ENCODE measurements around the gene RGS1. TPM values are rescaled to one million over a fixed set of nuclear protein-coding genes. Genes with fewer than 3 reads are reported as not detected.

RGS1 gene
- total and polyA plus RNA-seq, 3 donors from 2014 or later, result 3.9 to 69.5 (median 17.2) TPM

GRCh38 chr1:192627901-192628300, 52.3 kb downstream of the RGS1 start:
- intact Hi-C loops (cut with DNase I; ENCODE audit: low total_unique reads), result no loop called here
- Histone ChIP-seq H3K27ac (no peak overlapping the region), H3K9me3 (no peaks in the 10 kb centered on the region), H3K4me1 (peaks cover 8% of the 10 kb centered on the region), H3K4me3 (no peak overlapping the region), H3K27me3 (no peaks in the 10 kb centered on the region), H3K36me3 (ENCODE audit: low read depth, missing control alignments) (no peaks in the 10 kb centered on the region)
- no peak for DNase-seq
- no peak for TF ChIP-seq POLR2A (IDR thresholded peaks at IDR 0.05)
- TF ChIP-seq CTCF (IDR thresholded peaks at IDR 0.05), result no peak
- WGBS, 2 donors, result 89 to 93% methylated on average over 5 of the region's 5 CpGs

GRCh38 chr1:192628396-192629057, 53.0 kb downstream of the RGS1 start:
- DNase-seq, result no peak
- 87 to 92% methylated on average over 1 of the region's 1 CpG for WGBS, 2 donors
- Histone ChIP-seq H3K9me3 (no peaks in the 10 kb centered on the region), H3K36me3 (ENCODE audit: low read depth, missing control alignments) (no peaks in the 10 kb centered on the region), H3K4me1 (peaks cover 8% of the 10 kb centered on the region), H3K27ac (no peak overlapping the region), H3K4me3 (no peak overlapping the region), H3K27me3 (no peaks in the 10 kb centered on the region)
- no peak for TF ChIP-seq POLR2A (IDR thresholded peaks at IDR 0.05)
- TF ChIP-seq CTCF (IDR thresholded peaks at IDR 0.05), result no peak
- intact Hi-C loops (cut with DNase I; ENCODE audit: low total_unique reads), result no loop called here

GRCh38 chr1:192629612-192630011, 54.0 kb downstream of the RGS1 start:
- Histone ChIP-seq H3K4me1 (peaks cover 8% of the 10 kb centered on the region), H3K36me3 (ENCODE audit: low read depth, missing control alignments) (no peaks in the 10 kb centered on the region), H3K27ac (no peak overlapping the region), H3K9me3 (no peaks in the 10 kb centered on the region), H3K4me3 (no peak overlapping the region), H3K27me3 (no peaks in the 10 kb centered on the region)
- 67 to 73% methylated on average over 3 of the region's 3 CpGs for WGBS, 2 donors
- no peak for DNase-seq
- TF ChIP-seq POLR2A (IDR thresholded peaks at IDR 0.05), result no peak
- no peak for TF ChIP-seq CTCF (IDR thresholded peaks at IDR 0.05)
- intact Hi-C loops (cut with DNase I; ENCODE audit: low total_unique reads), result no loop called here

Other genes starting within 250 kb of the RGS1 start
- under 1 TPM in 1 of 2 donors, not detected in 1; 0.25 TPM for gene RGS13, start 60.4 kb downstream of the RGS1 start, total RNA-seq
- not detected for gene RGS13, start 60.4 kb downstream of the RGS1 start, polyA plus RNA-seq (ENCODE audit: insufficient read depth, low read depth, low replicate concordance)
- 10 to 100 TPM; 17.4 to 36.0 TPM for gene RGS2, start 233.3 kb downstream of the RGS1 start, total RNA-seq
- gene RGS2, start 233.3 kb downstream of the RGS1 start, polyA plus RNA-seq (ENCODE audit: insufficient read depth, low read depth, low replicate concordance), result 16.9 TPM